Bronchial epithelial cell (primary cell): ENCODE measurements around the gene COL20A1. TPM values are rescaled to one million over a fixed set of nuclear protein-coding genes. Genes with fewer than 3 reads are reported as not detected.
"Not testable (repeated sequence)": the region's sequence is repeated elsewhere in the genome, so short reads cannot be mapped to it uniquely, and the experiment has no call there.

Source experiments
- DNase-seq: peaks from one replicate; pipeline ENCODE4 v3.0.0-alpha.2; 2010; ENCODE audit warnings: low read depth
- FAIRE-seq: peaks from 2 replicates; lab custom pipeline; 2011; peaks lifted over from hg19 to GRCh38; lab: Jason Lieb, UNC
- H3K27me3 ChIP-seq: 2 replicates; pipeline ENCODE4 v1.5.1; 2011; ENCODE audit warnings: low read length; ENCODE audit not compliant: control insufficient read depth, insufficient read depth
- H3K36me3 ChIP-seq: 2 replicates; pipeline ENCODE4 v1.5.1; 2011; ENCODE audit warnings: low read length; ENCODE audit not compliant: control insufficient read depth, insufficient read depth
- H3K4me3 ChIP-seq: 2 replicates; pipeline ENCODE4 v1.5.1; 2011; ENCODE audit warnings: mild to moderate bottlenecking, low read depth, low read length, control low read depth
- CTCF ChIP-seq: IDR thresholded peaks from 2 replicates; pipeline ENCODE4 v1.5.1; 2011; ENCODE audit warnings: mild to moderate bottlenecking, moderate library complexity, low read length, control low read depth, inconsistent platforms; ENCODE audit not compliant: insufficient read depth, severe bottlenecking
- total RNA-seq: library from RNA; depleted of rRNA; stranded (reverse); fragments of >200 nt; gene quantifications from 2 replicates; pipeline ENCODE4 v1.2.1, GENCODE V29; 2014

Gene COL20A1
- total RNA-seq, 1 donor from 2014 or later = not detected

DNA sequence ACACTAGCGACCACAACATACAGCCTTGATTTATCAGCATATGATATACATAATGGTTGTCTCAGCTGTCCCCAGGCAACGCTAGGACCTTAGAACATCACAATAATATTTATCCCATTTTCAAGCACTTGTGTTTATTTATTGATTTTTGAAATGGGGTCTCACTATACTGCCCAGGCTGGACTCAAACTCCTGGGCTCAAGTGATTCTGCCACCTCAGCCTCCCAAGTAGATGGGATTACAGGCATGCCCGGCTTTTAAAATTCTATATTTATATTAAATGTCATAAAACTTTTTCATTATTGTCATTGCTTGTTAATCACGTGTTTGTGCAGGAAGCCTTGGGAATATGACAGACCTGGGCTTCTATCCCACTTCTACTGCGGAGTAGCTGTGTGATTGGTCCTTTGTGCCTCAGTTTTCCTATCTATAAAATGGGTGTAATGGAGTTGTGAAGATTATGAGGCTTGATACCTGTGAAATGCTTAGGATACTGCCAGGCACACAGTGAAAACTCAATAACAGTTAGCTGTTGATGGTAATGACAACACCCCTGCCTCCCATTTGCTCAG is 10.2 kb downstream of the COL20A1 start:
- Histone ChIP-seq H3K36me3 (no peaks in the 10 kb centered on the region), H3K27me3 (peaks cover 6% of the 10 kb centered on the region), H3K4me3 (no peak overlapping the region)
- FAIRE-seq (no peak), DNase-seq (no peak)
- no peak for TF ChIP-seq CTCF

DNA sequence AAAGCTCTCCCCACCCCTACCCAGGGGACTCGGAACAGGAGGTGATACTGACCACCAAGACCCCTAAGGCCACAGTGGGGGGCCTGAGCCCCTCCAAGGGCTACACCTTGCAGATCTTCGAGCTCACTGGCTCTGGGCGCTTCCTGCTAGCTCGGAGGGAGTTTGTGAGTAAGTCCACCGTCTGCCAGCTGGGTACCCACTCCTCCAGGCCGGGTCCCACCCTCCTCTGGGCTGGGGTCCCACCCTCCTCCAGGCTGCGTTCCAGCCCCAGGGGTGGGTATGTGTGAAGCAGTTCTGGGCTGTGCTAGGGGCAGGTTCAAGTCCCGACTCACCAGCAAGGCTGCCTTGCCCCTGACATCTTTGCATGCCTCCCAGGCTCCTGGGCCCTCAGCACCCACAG is 12.4 kb downstream of the COL20A1 start:
- peaks cover 7% of the 10 kb centered on the region for H3K27me3 ChIP-seq
- no peaks in the 10 kb centered on the region for H3K36me3 ChIP-seq
- DNase-seq (no peak), FAIRE-seq (no peak)
- no peak overlapping the region for H3K4me3 ChIP-seq
- no peak for TF ChIP-seq CTCF

GRCh38 chr20:63305933-63306672 is 13.1 kb downstream of the COL20A1 start:
- not testable (repeated sequence) for H3K36me3 ChIP-seq, DNase-seq, FAIRE-seq, H3K4me3 ChIP-seq, H3K27me3 ChIP-seq

DNA sequence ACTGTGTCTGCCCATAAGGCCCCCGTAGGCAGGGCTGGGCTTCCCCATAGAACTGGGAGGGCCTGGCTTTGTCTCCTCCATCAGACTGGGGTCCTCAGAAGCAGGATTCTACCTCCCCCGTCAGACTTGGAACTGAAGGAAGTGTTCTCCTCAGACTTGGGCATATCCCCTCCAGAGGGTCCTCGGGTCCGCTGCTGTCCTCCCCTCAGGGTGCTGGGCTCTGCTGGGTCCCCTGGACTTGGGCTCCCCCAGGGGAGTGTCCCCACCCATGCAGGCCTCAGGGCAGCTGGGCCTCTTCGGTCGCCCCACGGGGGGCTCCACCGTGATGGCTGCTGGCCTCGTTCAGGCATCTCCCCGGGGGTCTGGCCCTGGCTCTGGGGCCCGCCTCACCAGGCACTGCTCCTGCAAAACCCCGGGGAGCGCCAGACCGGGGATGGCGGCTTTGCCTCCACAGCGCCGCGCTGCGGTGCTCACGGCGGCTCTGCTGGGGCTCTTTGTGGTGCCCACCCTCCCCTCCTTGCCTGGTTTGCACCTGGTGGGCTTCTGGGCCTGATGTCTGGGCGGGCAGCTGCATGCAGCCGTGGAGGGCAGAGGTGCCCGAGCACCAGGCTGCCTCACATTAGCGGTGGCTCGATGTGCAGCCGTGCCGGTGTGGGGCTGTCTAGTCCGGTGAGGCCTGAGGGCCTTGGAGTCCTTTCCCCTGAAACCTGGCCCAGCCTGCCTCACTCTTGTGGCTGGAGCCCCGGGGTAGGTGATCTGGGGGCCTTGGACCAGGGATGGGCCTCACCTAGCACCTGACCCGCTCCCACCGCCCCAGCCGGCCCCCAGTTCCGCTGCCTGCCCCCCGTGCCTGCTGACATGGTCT is 13.9 kb downstream of the COL20A1 start:
- no peak for TF ChIP-seq CTCF
- H3K27me3 ChIP-seq = peaks cover 7% of the 10 kb centered on the region
- H3K36me3 ChIP-seq = no peaks in the 10 kb centered on the region
- no peak for DNase-seq
- FAIRE-seq = no peak
- H3K4me3 ChIP-seq = no peak overlapping the region

DNA sequence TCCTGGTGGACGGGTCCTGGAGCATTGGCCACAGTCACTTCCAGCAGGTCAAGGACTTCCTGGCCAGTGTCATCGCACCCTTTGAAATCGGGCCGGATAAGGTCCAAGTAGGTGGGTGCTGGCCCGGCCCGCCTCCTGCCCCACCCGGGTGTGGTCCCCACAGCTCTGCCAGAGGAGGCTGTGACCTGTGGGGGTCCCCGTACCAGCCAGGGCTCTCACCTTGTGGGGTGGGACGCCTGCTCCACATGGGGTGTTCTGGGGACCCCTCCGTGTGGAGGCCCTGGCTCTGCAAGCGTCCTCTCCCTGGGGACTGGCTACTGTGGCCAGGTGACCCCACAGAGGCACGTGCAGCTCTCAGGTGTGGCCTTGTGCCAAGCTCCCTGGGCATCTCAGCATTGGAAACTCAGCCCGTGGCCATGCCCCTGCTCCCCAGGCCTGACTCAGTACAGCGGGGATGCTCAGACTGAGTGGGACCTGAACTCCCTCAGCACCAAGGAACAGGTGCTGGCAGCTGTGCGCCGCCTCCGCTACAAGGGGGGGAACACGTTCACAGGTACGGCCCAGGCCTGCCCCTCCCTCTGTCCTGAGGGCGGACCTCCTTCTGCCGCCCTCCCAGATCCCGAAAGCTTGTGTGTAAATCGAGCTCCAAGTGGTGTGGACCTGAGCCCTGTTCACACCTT is 14.7 kb downstream of the COL20A1 start:
- no peak for FAIRE-seq
- Histone ChIP-seq H3K27me3 (peaks cover 7% of the 10 kb centered on the region), H3K4me3 (no peak overlapping the region), H3K36me3 (no peaks in the 10 kb centered on the region)
- no peak for TF ChIP-seq CTCF
- DNase-seq = no peak
